ENCODE measurements around the gene MTUS2. TPM values are rescaled to one million over a fixed set of nuclear protein-coding genes. Genes with fewer than 3 reads are reported as not detected.

The MTUS2 gene
- total RNA-seq, 1 experiment from 2014 or later: under 0.01 TPM

DNA sequence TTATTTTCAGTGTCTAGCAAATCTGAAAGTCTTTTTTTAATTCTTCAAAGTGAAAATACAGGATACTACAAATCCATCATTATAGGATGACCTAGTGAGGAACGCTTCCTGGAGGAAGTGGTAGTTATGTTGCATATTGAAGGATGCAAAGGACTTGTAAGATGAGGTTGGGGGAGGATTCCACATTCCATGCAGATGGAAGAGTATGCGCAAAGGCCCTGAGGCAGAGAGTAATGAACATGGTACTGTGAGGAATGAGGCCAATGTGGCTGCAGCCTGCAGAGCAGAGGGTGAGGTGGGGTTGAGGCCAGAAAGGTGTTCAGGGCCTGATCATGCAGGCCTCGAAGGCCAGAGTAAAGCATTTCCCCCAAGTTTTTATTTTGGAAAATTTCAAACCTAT is 202.8 kb downstream of the MTUS2 start:
- DNase-seq (ENCODE audit: low read depth): no peak

DNA sequence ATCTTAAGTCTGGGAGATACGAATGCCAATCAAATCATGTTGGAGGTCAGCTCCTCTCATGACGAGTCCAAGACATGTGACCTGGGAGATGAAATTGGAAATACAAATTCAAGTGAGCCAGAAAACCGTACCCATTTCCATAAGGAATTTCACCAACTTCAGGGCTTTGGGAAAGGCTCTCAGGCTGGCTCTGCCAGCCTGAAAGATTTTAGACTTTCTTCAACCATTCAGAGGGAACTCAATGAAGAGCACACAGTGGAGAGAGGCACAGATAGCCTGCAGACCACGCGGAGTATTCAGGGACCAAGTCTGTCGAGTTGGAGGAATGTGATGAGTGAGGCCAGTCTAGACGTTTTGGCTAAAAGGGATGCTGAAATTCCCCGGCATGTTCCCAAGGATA is 204.6 kb downstream of the MTUS2 start:
- DNase-seq (ENCODE audit: low read depth): no peak

GRCh38 chr13:29028868-29029267 is 208.7 kb downstream of the MTUS2 start:
- DNase-seq (ENCODE audit: low read depth): no peak

GRCh38 chr13:29038700-29039099 is 218.6 kb downstream of the MTUS2 start:
- no peak for DNase-seq (ENCODE audit: low read depth)

GRCh38 chr13:29039212-29039611 is 219.1 kb downstream of the MTUS2 start:
- DNase-seq (ENCODE audit: low read depth): no peak

GRCh38 chr13:29046588-29046987 is 226.4 kb downstream of the MTUS2 start:
- no peak for DNase-seq (ENCODE audit: low read depth)

DNA sequence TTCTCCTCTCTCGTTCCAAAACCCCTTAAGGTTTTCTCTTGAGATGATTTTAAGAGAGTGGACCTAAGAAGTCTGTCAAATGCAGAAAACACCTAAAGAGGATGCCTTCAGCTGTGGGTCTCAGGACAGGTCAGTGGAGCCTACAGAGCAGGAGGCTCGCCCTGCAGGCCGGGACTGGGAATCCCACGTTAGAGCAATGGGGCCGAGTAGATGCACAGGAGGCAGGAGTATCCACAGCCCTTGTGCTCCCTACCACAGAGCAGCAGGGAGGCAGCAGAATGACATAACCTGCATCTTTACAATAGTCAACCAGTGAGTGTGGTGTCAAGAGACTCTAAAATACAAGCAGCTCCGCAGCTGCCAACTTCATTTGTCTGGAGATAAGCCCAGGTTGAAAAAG is 229.4 kb downstream of the MTUS2 start:
- no peak for DNase-seq (ENCODE audit: low read depth)

DNA sequence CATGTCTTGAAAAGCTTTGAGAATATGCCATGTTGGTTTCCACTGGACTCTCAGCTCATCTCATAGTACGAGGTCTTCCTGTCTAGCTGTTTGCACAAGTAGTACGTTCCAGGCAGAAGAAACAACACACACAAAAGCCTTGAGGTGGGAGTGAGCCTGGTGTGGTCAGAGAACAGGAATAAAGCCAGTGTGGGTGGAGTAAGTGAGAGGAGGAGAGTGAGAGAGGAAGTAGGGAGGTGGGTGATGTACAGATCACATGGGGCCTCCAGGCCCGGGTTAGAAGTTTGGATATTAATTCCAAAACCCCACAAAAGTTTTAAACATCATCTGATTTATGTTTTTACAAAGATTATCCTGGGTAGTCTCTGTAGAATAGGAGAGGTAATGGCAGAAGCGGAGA is 230.6 kb downstream of the MTUS2 start:
- no peak for DNase-seq (ENCODE audit: low read depth)

- DNase-seq (ENCODE audit: low read depth): no peak
Observed at GRCh38 chr13:29059800-29060199, 239.7 kb downstream of the MTUS2 start.

DNA sequence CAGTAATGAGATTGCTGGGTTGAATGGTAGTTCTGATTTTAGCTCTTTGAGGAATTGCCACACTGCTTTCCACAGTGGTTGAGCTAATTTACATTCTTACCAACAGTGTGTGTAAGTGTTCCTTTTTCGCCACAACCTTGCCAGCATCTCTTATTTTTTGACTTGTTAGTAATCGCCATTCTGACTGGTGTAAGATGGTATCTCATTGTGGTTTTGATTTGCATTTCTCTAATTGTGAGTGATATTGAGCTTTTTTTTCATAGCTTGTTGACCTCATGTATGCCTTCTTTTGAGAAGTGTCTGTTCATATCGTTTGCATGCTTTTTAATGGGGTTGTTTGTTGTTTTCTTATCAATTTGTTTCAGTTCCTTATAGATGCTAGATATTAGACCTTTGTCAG is 245.0 kb downstream of the MTUS2 start:
- DNase-seq (ENCODE audit: low read depth): no peak

DNA sequence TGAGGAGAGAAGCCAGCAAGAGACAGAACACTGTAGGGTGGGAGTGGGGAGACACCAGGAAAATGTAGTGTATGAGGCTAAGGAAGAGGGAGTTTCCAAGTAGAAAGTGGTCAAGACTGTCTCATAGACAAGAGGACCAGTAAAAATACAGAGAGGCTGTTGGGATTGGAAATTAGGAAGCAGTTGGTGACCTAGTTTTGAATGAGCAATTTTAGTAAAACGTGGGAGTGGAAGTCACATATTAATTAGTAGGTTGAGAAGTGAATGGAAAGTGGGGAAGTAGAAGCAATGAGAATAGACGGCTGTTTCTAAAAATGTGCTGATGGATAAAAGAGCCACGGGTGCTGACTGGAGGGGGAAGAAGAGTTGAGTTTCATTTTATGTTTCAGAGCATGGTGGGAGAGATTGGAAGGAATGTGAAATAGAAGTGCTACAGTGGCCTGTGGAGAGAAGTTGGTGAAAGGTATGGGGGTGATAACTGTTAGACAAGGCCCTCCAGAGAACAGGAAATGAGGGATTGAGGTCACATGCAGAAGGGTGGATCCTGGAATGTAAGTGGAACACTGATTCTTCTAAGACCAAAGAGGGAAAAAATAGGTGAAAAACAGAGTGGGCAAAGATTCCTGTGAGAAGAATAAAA is 247.3 kb downstream of the MTUS2 start:
- no peak for DNase-seq (ENCODE audit: low read depth)

DNA sequence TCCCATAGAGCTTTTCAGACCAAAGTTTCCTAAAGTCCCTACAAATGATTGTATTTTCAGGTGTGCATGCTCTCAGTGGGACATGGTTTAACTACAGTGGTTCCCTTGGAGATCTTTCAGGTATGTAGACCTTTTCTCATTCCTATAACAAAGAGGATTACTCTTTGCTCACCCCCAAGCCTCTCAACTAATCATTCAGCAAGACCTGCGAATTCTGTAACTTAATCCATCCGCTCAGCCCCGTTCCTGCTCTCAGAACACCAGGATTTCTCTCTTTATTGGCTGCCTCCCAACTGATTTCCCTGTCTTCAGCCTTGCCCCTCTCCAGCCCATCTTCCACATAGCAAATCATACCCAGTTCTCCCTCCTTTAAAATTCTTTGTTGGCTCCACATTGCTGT is 253.6 kb downstream of the MTUS2 start:
- no peak for DNase-seq (ENCODE audit: low read depth)

DNA sequence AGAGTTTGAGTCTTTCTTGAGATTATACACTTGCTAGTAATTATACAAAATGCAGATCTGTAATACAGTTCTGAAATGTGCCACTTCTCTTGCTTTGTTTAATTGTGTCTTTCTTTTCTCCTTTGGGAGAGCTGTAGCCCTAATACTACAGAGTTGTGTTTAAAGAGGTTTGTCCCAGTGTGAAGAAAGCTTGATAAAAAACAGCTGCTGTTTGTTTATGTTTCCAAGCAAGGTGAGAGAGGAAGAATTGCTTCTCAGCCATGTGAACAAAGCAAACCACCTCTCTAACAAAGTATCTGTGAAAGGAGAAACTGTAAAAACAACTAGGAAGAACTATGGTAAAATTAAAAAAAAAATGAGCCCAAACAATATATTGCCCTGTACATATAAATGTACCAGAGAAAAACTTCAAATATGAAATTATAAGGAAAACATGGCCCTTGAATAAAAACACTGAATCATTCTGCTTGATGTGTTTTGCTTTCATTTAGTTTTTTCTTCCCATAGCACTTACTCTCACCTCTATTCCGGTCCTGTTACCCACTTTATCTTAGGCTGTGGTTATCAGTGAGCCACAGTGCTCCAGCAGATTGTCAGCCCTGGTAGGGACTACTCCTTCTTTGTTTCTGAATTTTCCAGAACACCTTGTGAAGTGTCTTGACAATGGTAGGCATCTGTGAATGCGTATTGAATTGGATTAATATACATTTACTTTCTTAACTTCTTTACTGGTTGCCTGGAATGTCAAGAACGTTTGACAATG is 257.1 kb downstream of the MTUS2 start:
- DNase-seq (ENCODE audit: low read depth): no peak

- no peak for DNase-seq (ENCODE audit: low read depth)
Observed at GRCh38 chr13:29081036-29081435, 260.9 kb downstream of the MTUS2 start.

DNA sequence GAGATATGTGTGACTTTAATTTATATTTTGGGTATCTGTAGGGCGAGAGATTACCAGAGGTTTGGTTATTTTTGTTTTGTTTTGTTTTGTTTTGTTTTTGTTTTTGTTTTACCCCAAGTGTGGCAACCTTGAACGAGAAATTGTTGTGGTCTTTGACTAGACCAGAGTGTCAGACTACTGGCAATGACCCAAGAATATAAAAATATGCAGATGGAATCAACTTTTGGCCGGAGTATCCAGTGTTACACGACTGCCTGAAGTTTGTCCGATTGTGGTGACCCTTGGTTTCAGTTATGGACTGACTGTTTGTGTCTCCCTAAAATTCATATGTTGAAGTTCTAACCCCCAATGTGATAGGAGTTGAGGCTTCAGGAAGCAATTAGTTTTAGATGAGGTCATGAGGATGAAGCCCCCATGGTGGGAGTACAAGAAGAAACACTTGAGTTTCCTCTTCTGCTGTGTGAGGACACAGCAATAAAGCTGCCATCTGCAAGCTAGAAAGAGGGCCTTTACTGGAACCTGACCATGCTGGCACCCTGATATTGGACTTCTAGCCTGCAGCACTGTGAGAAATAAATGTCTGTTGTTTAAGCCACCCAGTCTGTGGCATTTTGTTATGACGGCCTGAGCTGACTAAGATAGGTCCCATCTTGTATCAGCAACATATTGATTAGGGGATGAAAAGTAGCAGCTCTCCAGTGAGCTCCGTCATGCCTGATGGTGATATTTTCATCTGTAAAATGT is 261.7 kb downstream of the MTUS2 start:
- no peak for DNase-seq (ENCODE audit: low read depth)

DNA sequence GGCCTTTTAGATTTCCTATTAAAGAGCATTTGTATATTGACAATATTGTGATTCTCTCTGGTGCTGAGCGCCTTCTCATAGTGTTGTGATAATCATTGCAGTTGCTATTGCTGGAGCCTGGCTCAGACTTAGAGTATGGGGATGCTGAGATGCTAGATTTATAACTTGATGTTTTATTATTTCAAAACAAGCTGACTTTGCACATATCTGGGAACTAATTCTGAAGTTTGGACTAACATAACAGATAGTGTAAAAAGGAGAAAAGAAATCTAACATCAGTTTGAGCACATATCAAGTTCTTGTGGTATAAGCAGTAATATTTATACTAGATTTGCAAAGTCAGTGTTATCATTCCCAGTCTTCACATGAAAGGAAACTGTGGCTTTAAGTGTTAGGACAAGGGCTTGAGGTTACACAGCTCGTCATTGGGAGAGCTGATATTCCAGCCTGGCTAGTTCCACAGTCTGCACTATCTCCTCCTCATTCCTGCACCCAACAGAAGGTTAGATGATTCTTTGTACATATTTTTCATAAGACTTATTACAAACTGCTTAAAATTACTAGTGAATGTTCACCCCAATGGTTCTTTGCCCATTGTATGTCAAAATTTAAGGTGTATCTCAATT is 279.8 kb downstream of the MTUS2 start:
- DNase-seq (ENCODE audit: low read depth): no peak

- no peak for DNase-seq (ENCODE audit: low read depth)
Observed at GRCh38 chr13:29100758-29101157, 280.6 kb downstream of the MTUS2 start.

DNA sequence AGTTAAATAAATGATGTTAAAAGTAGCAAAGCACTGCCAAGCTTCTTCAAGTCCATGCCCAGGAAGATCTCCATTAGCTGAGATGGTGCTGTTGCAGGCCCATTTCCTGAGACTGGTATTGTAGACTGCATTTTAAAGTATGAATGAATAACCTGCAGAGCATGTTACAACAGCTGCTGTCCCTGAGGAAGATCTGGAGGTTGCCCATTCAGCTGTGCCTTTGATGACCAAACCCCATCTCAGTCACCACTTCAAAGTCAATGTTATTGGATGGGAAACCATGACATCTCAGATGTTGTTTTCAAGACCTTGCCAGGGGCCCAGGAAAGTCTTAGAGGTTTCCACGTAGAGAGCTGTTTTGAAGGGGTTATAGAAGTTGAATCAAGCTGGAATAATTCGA is 281.3 kb downstream of the MTUS2 start:
- no peak for DNase-seq (ENCODE audit: low read depth)

- DNase-seq (ENCODE audit: low read depth): no peak
Observed at GRCh38 chr13:29101905-29102304, 281.8 kb downstream of the MTUS2 start.

GRCh38 chr13:29103065-29103800 is 283.1 kb downstream of the MTUS2 start:
- DNase-seq (ENCODE audit: low read depth): no peak

GRCh38 chr13:29104461-29104860 is 284.3 kb downstream of the MTUS2 start:
- no peak for DNase-seq (ENCODE audit: low read depth)

DNA sequence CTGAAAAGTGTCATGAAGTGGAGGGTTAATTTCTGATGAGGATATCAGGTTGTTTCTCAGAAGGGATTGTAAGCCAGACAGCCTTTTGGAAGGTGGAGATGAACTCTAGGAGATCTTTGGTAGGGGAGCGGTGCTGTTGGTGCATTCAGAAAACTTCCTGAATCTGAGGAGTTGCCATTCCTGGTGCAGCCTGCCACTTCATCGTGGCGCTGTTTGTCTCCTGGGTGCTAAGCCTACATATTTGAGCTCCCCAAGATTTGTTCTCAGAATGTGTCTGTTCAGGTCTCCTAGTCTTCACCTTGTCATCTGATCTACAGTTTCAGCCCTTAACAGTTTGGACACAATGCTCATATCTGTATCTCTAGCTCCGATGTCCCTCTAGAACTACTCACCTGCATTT is 285.6 kb downstream of the MTUS2 start:
- DNase-seq (ENCODE audit: low read depth): peak; percentile 6

Data from Daoy (cell line).